ENCODE results near the gene DGKA.
A peak's percentile ranks its signal among the peaks of the same experiment; 100 is the strongest.

Gene DGKA

GRCh38 chr12:55931780-55932550 is 1.0 kb downstream of the DGKA start:
- DNase-seq, result peak; percentile 52

GRCh38 chr12:55932551-55932910 is 1.6 kb downstream of the DGKA start:
- DNase-seq, result peak; percentile 64

GRCh38 chr12:55933169-55933798 is 2.3 kb downstream of the DGKA start:
- no peak for DNase-seq

GRCh38 chr12:55933799-55934742 is 3.1 kb downstream of the DGKA start:
- DNase-seq, result no peak

GRCh38 chr12:55934773-55935172 is 3.8 kb downstream of the DGKA start:
- DNase-seq, result no peak

GRCh38 chr12:55935738-55936151 is 4.8 kb downstream of the DGKA start:
- peak; percentile 60 for DNase-seq

- DNase-seq, result no peak
Measured at GRCh38 chr12:55937981-55938380, 7.0 kb downstream of the DGKA start.

GRCh38 chr12:55938826-55939501 is 8.0 kb downstream of the DGKA start:
- DNase-seq, result peak; percentile 41

- DNase-seq, result peak; percentile 88
Measured at GRCh38 chr12:55940065-55940732, 9.2 kb downstream of the DGKA start.

- DNase-seq, result no peak
Measured at GRCh38 chr12:55942055-55942454, 11.1 kb downstream of the DGKA start.

- DNase-seq, result no peak
Measured at GRCh38 chr12:55942577-55943136, 11.7 kb downstream of the DGKA start.

- DNase-seq, result no peak
Measured at GRCh38 chr12:55946553-55946952, 15.6 kb downstream of the DGKA start.

GRCh38 chr12:55955344-55955743 is 24.4 kb downstream of the DGKA start:
- no peak for DNase-seq

GRCh38 chr12:55955800-55956508 is 25.0 kb downstream of the DGKA start:
- DNase-seq, result peak; percentile 66

- no peak for DNase-seq
Measured at GRCh38 chr12:55957106-55957859, 26.3 kb downstream of the DGKA start.

GRCh38 chr12:55963760-55964159 is 32.8 kb downstream of the DGKA start:
- no peak for DNase-seq

GRCh38 chr12:55965240-55965639 is 34.3 kb downstream of the DGKA start:
- no peak for DNase-seq

GRCh38 chr12:55965941-55966407 is 35.0 kb downstream of the DGKA start, which contains the start of gene PMEL:
Gene PMEL, minus strand, starts transcription at chr12:55966042. Its CDS starts 31 bp downstream, at chr12:55966011.
- DNase-seq, result no peak

- peak; percentile 97 for DNase-seq
Measured at GRCh38 chr12:55966408-55967281, 35.7 kb downstream of the DGKA start, which contains the start of gene CDK2. Gene CDK2, plus strand, starts transcription at chr12:55966830. Its CDS starts 179 bp downstream, at chr12:55967009.
